Body of pancreas (tissue), 4 donors: ENCODE data around the gene ARL6IP4. TPM values are rescaled to one million over a fixed set of nuclear protein-coding genes. Genes with fewer than 3 reads are reported as not detected.

Experiments
- ATAC-seq: fragments of 150-250 bp; one replicate; pipeline ENCODE4 v1.9.1; 2016
- DNase-seq, 4 donors: peaks; one replicate each; pipeline ENCODE4 v3.0.0-alpha.2; 2019
- H3K27ac ChIP-seq, 4 donors: fragments of 200-600 bp; sonication (generic); 1 replicate in 3 of 4; 2 replicates in 1 of 4; pipeline versions ENCODE4 v1.5.1 to v1.6.1; 2016 to 2019; ENCODE audit warnings: mild to moderate bottlenecking in 1 of 4, mixed read lengths in 1 of 4, moderate library complexity in 1 of 4
- H3K27me3 ChIP-seq, 2 donors: fragments of 200-600 bp; sonication (generic); one replicate each; pipeline ENCODE4 v1.6.0; 2016; ENCODE audit warnings: mild to moderate bottlenecking in 1 of 2
- H3K36me3 ChIP-seq, 2 donors: fragments of 200-600 bp; sonication (generic); replicated peaks in 1 of 2; 2 replicates each; pipeline ENCODE4 v1.5.1; 2016; ENCODE audit warnings: low read depth in 2 of 2; ENCODE audit not compliant: insufficient read depth in 1 of 2
- H3K4me1 ChIP-seq: fragments of 200-600 bp; sonication (generic); one replicate; pipeline ENCODE4 v1.6.0; 2016
- H3K4me3 ChIP-seq, 2 donors: fragments of 200-600 bp; sonication (generic); 1 replicate in 1 of 2; 2 replicates in 1 of 2; pipeline ENCODE4 v1.5.1; 2016 to 2019
- H3K9me3 ChIP-seq, 3 donors: fragments of 200-600 bp; sonication (generic); 1 replicate in 2 of 3; 2 replicates in 1 of 3; pipeline ENCODE4 v1.5.1; 2016
- CTCF ChIP-seq, 7 experiments: fragments of 450-650 bp in 4 of 7; fragments of 200-600 bp in 3 of 7; sonication (generic) in 3 of 7; IDR thresholded peaks; one replicate each; pipeline ENCODE4 v1.5.1; 2016 to 2019; ENCODE audit warnings: antibody characterized with exemption in 7 of 7
- POLR2A ChIP-seq, 3 donors: fragments of 450-650 bp; IDR thresholded peaks; one replicate each; pipeline ENCODE4 v1.6.1; 2016; ENCODE audit warnings: antibody characterized with exemption in 3 of 3, mild to moderate bottlenecking in 2 of 3
- WGBS, 2 donors: methylation state at CpG; one replicate each; pipeline ENCODE4 v1.1.5; 2017; 5-methylcytosine and 5-hydroxymethylcytosine counted together
- intact Hi-C: fragments of 100-400 bp; cut with DNase I; formaldehyde crosslinking; loops from one replicate; pipeline ENCODE4 v1.15.1; 2023
- microRNA-seq, 2 donors: library from miRNA; unstranded; fragments of <30 nt; microRNA quantifications; one replicate each; pipeline ENCODE4, GENCODE V29; 2016; ENCODE audit warnings: borderline number of aligned reads in 2 of 2, borderline replicate concordance in 2 of 2
- small RNA-seq: library from RNA; depleted of rRNA; stranded (forward); fragments of <200 nt; gene quantifications from one replicate; pipeline ENCODE3, GENCODE V24; 2016
- total RNA-seq, 2 donors: library from RNA; depleted of rRNA; stranded (reverse); fragments of >200 nt; gene quantifications; one replicate each; pipeline ENCODE4 v1.1.0, GENCODE V29; 2016

The ARL6IP4 gene
- total RNA-seq, 2 donors from 2014 or later, result 215 to 237 TPM

GRCh38 chr12:123028475-123028874, 48.0 kb downstream of the ARL6IP4 start:
- Histone ChIP-seq H3K36me3 (no peaks in the 10 kb centered on the region), H3K27ac (no peak overlapping the region), H3K9me3 (no peaks in the 10 kb centered on the region), H3K27me3 (no peaks in the 10 kb centered on the region), H3K4me1 (no peaks in the 10 kb centered on the region), H3K4me3 (no peak overlapping the region)
- ATAC-seq (no peak), DNase-seq (no peak)
- TF ChIP-seq CTCF (IDR thresholded peaks at IDR 0.05) (no peak), POLR2A (IDR thresholded peaks at IDR 0.05) (no peak)
- intact Hi-C loops, result no loop called here
- 76 to 83% methylated on average over 7 of the region's 7 CpGs for WGBS, 2 donors

- Histone ChIP-seq H3K4me3 (no peak overlapping the region), H3K9me3 (no peaks in the 10 kb centered on the region), H3K27ac (no peak overlapping the region), H3K27me3 (no peaks in the 10 kb centered on the region), H3K36me3 (no peaks in the 10 kb centered on the region), H3K4me1 (no peaks in the 10 kb centered on the region)
- TF ChIP-seq CTCF (IDR thresholded peaks at IDR 0.05) (no peak), POLR2A (IDR thresholded peaks at IDR 0.05) (no peak)
- no peak for ATAC-seq
- intact Hi-C loops, result no loop called here
- no peak for DNase-seq
Measured at GRCh38 chr12:123029550-123029949, 49.1 kb downstream of the ARL6IP4 start.

- no peak overlapping the region for H3K4me3 ChIP-seq
- whole genome bisulfite sequencing, 2 donors, result 74 to 86% methylated on average over 1 of the region's 1 CpG
- ATAC-seq (no peak), DNase-seq (no peak)
- intact Hi-C loops, result no loop called here
- no peaks in the 10 kb centered on the region for H3K36me3 ChIP-seq
- no peaks in the 10 kb centered on the region for H3K4me1 ChIP-seq
- H3K9me3 ChIP-seq, result no peaks in the 10 kb centered on the region
- TF ChIP-seq CTCF (IDR thresholded peaks at IDR 0.05), result no peak
- no peak for TF ChIP-seq POLR2A (IDR thresholded peaks at IDR 0.05)
- H3K27ac ChIP-seq, result no peak overlapping the region
- no peaks in the 10 kb centered on the region for H3K27me3 ChIP-seq
Measured at GRCh38 chr12:123030686-123031085, 50.2 kb downstream of the ARL6IP4 start.

- DNase-seq, result no peak
- WGBS, 2 donors, result 81 to 84% methylated on average over 5 to 10 of the region's 10 CpGs
Measured at GRCh38 chr12:123031171-123031845, 50.8 kb downstream of the ARL6IP4 start.

More at GRCh38 chr12:123031171-123031845, 50.8 kb downstream of the ARL6IP4 start:
- no peak for ATAC-seq
- Histone ChIP-seq H3K4me3 (no peak overlapping the region), H3K27ac (no peak overlapping the region), H3K4me1 (no peaks in the 10 kb centered on the region), H3K9me3 (no peaks in the 10 kb centered on the region), H3K36me3 (no peaks in the 10 kb centered on the region), H3K27me3 (no peaks in the 10 kb centered on the region)
- no peak for TF ChIP-seq CTCF (IDR thresholded peaks at IDR 0.05)
- TF ChIP-seq POLR2A (IDR thresholded peaks at IDR 0.05), result no peak
- intact Hi-C loops, result no loop called here

Small RNA genes within 50 kb of the gene (microRNA-seq; reads per million reads assigned to microRNA genes)
- gene MIR4304, result 0 reads per million in 2 donors

Small RNA genes within 50 kb of the gene (small RNA-seq; reads per million reads assigned to genes)
- gene ARL6IP4, result not detected
- not detected for gene MIR4304

Other genes starting within 250 kb of the ARL6IP4 start
- under 1 TPM in 1 of 2 donors, not detected in 1; 0.26 TPM for gene HCAR1, start 249.8 kb upstream of the ARL6IP4 start, total RNA-seq
- gene DENR, start 227.9 kb upstream of the ARL6IP4 start, total RNA-seq, result 10 to 100 TPM; 25.4 to 26.4 TPM
- gene CCDC62, start 206.1 kb upstream of the ARL6IP4 start, total RNA-seq, result not detected
- gene HIP1R, start 145.2 kb upstream of the ARL6IP4 start, total RNA-seq, result 100 to 1,000 TPM; 111 to 183 TPM
- 10 to 100 TPM; 18.7 to 46.8 TPM for gene VPS37B, start 84.6 kb upstream of the ARL6IP4 start, total RNA-seq
- gene ABCB9, start 14.2 kb upstream of the ARL6IP4 start, total RNA-seq, result 1 to 10 TPM; 5.2 to 7.9 TPM
- 10 to 100 TPM in 1 of 2 donors, 1 to 10 TPM in 1; 8.6 to 25.4 TPM for gene OGFOD2, start 5.4 kb upstream of the ARL6IP4 start, total RNA-seq
- gene PITPNM2, start 170.4 kb downstream of the ARL6IP4 start, total RNA-seq, result 1 to 10 TPM; 3.6 to 7.6 TPM